HCT116 (cell line): ENCODE results near the gene CHD8. TPM values are rescaled to one million over a fixed set of nuclear protein-coding genes. Genes with fewer than 3 reads are reported as not detected.

Experiments used
- ATAC-seq: fragments of 200-7000 bp; cut with Tn5 transposase; 2 replicates; pipeline ENCODE4 v1.9.1; 2020; ENCODE audit warnings: mild to moderate bottlenecking, moderate library complexity
- BruUV-seq: library from RNA; stranded (reverse); fragments of 400-500 nt; replicated peaks from 2 replicates; lab custom pipeline; 2021; lab: Mats Ljungman, UMichigan
- CTCF ChIA-PET: fragments of 300-600 bp; sonication (Branson Sonifier 250); formaldehyde crosslinking; loops from one replicate; lab custom pipeline; 2021; ENCODE audit warnings: antibody characterized with exemption; lab: Charles Lee
- POLR2A ChIA-PET: fragments of 300-600, 350-600 bp; sonication (Branson Sonifier 250); formaldehyde crosslinking; loops from one replicate; lab custom pipeline; 2021; ENCODE audit warnings: antibody characterized with exemption; lab: Charles Lee
- RAD21 ChIA-PET, 2 experiments: fragments of 300-600 bp; sonication (Branson Sonifier 250); formaldehyde crosslinking; loops; one replicate each; lab custom pipeline; 2023; ENCODE audit warnings: low total read pairs in 2 of 2; ENCODE audit not compliant: uncharacterized antibody in 2 of 2, unreplicated experiment in 2 of 2, low non-redundant PET in 1 of 2; lab: Charles Lee
- DNase-seq: peaks from one replicate; pipeline ENCODE4 v3.0.0-alpha.2; 2010; ENCODE audit warnings: low read depth, low spot score
- H2AFZ ChIP-seq: fragments of 200-600 bp; shearing (Covaris generic), sonication (generic); 2 replicates; pipeline ENCODE4 v1.6.1; 2017; ENCODE audit warnings: low read depth, mixed run types, mixed read lengths, antibody characterized with exemption, low read length; ENCODE audit not compliant: poor library complexity, severe bottlenecking
- H3K27ac ChIP-seq: 2 replicates; pipeline ENCODE4 v1.5.1; 2012; ENCODE audit warnings: low read depth, low read length
- H3K27me3 ChIP-seq: fragments of 200-600 bp; sonication (generic); 2 replicates; pipeline ENCODE4 v1.6.1; 2016; ENCODE audit warnings: mixed run types, low read length, mixed read lengths; ENCODE audit not compliant: insufficient read depth
- H3K36me3 ChIP-seq, 2 experiments: fragments of 200-500 bp in 1 of 2; fragments of 200-600 bp in 1 of 2; sonication (Bioruptor generic) in 1 of 2; sonication (generic) in 1 of 2; 2 replicates each; pipeline versions ENCODE4 v1.5.1 to v1.6.1; 2014 to 2016; ENCODE audit warnings: low read length in 2 of 2, inconsistent platforms in 1 of 2, mixed read lengths in 1 of 2, mixed run types in 1 of 2; ENCODE audit not compliant: insufficient read depth in 2 of 2, control insufficient read depth in 1 of 2
- H3K4me1 ChIP-seq, 2 experiments: fragments of 200-600 bp in 1 of 2; sonication (generic) in 1 of 2; 2 replicates each; pipeline versions ENCODE4 v1.5.1 to v1.6.1; 2012 to 2017; ENCODE audit warnings: low read length in 2 of 2, inconsistent platforms in 1 of 2, mild to moderate bottlenecking in 1 of 2, mixed read lengths in 1 of 2, mixed run types in 1 of 2, moderate library complexity in 1 of 2; ENCODE audit not compliant: insufficient read depth in 2 of 2, control insufficient read depth in 1 of 2
- H3K4me2 ChIP-seq: fragments of 200-600 bp; sonication (generic); 2 replicates; pipeline ENCODE4 v1.6.1; 2017; ENCODE audit warnings: mixed run types, low read length, mixed read lengths
- H3K4me3 ChIP-seq, 2 experiments: fragments of 200-600 bp in 1 of 2; sonication (generic) in 1 of 2; replicated peaks in 1 of 2; 2 replicates each; pipeline ENCODE4 v1.5.1; 2011 to 2016; ENCODE audit warnings: low read length in 2 of 2, control low read depth in 1 of 2, low read depth in 1 of 2, mild to moderate bottlenecking in 1 of 2, mixed read lengths in 1 of 2, mixed run types in 1 of 2
- H3K79me2 ChIP-seq: fragments of 200-600 bp; sonication (generic); 2 replicates; pipeline ENCODE4 v1.6.1; 2017; ENCODE audit warnings: mild to moderate bottlenecking, mixed run types, low read length, moderate library complexity, mixed read lengths; ENCODE audit not compliant: insufficient read depth
- H3K9ac ChIP-seq: fragments of 200-600 bp; sonication (generic); 2 replicates; pipeline ENCODE4 v1.6.1; 2016; ENCODE audit warnings: low read length, mixed read lengths
- H3K9me2 ChIP-seq: fragments of 200-600 bp; sonication (generic), shearing (Covaris generic); 2 replicates; pipeline ENCODE4 v1.6.1; 2017; ENCODE audit warnings: mixed run types, mild to moderate bottlenecking, moderate library complexity; ENCODE audit not compliant: insufficient read depth
- H3K9me3 ChIP-seq, 2 experiments: fragments of 200-500 bp in 1 of 2; fragments of 200-600 bp in 1 of 2; sonication (Bioruptor generic) in 1 of 2; sonication (generic) in 1 of 2; 2 replicates each; pipeline ENCODE4 v1.6.1; 2014 to 2017; ENCODE audit warnings: low read length in 2 of 2, mixed read lengths in 2 of 2, inconsistent platforms in 1 of 2, low read depth in 1 of 2, mild to moderate bottlenecking in 1 of 2, mixed run types in 1 of 2, moderate library complexity in 1 of 2; ENCODE audit not compliant: control insufficient read depth in 1 of 2, insufficient read depth in 1 of 2
- H4K20me1 ChIP-seq: fragments of 200-600 bp; sonication (generic), shearing (Covaris generic); 2 replicates; pipeline ENCODE4 v1.6.1; 2017; ENCODE audit warnings: mixed run types, mild to moderate bottlenecking, moderate library complexity; ENCODE audit not compliant: insufficient read depth
- ELF1 ChIP-seq: IDR thresholded peaks from 2 replicates; pipeline ENCODE4 v1.6.1; 2012; ENCODE audit warnings: low read depth, borderline replicate concordance
- FOSL1 ChIP-seq: IDR thresholded peaks from 2 replicates; pipeline ENCODE4 v1.6.1; 2012; ENCODE audit warnings: low read depth
- RAD21 ChIP-seq: IDR thresholded peaks from 2 replicates; pipeline ENCODE4 v1.6.1; 2012; ENCODE audit warnings: low read depth, mild to moderate bottlenecking
- SIN3A ChIP-seq: IDR thresholded peaks from 2 replicates; pipeline ENCODE4 v1.6.1; 2012; ENCODE audit warnings: low read depth
- SP1 ChIP-seq: IDR thresholded peaks from 2 replicates; pipeline ENCODE4 v1.6.1; 2012; ENCODE audit warnings: low read depth
- YY1 ChIP-seq: IDR thresholded peaks from 2 replicates; pipeline ENCODE4 v1.6.1; 2011; ENCODE audit warnings: low read length, low read depth, moderate library complexity, mild to moderate bottlenecking; ENCODE audit not compliant: insufficient replicate concordance; ENCODE audit errors: extremely low read depth
- ZFX ChIP-seq: fragments of 450-650 bp; IDR thresholded peaks from 2 replicates; pipeline ENCODE4 v1.6.1; 2017
- ZNF274 ChIP-seq: fragments of 200-500 bp; sonication (Bioruptor generic); IDR thresholded peaks from 2 replicates; pipeline ENCODE4 v1.6.1; 2014; ENCODE audit warnings: mild to moderate bottlenecking, low read depth, low read length, inconsistent platforms
- intact Hi-C: fragments of 100-400 bp; cut with micrococcal nuclease; formaldehyde crosslinking; loops from 2 replicates; pipeline ENCODE4 v1.10.0; 2022
- total RNA-seq: library from RNA; stranded (reverse); gene quantifications from one replicate; pipeline ENCODE4 v1.2.1, GENCODE V29; 2021; ENCODE audit not compliant: unreplicated experiment
- TF ChIP-seq, protein P1 (sequence below): IDR thresholded peaks from 2 replicates; pipeline ENCODE4 v1.6.1; 2011; ENCODE audit warnings: mild to moderate bottlenecking, low read length, moderate library complexity; ENCODE audit not compliant: insufficient replicate concordance; ENCODE audit errors: extremely low read depth
- TF ChIP-seq, protein P2 (sequence below): IDR thresholded peaks from 2 replicates; pipeline ENCODE4 v1.6.1; 2012
- TF ChIP-seq, protein P3 (sequence below), 3 experiments: fragments of 200-600 bp in 1 of 3; sonication (generic) in 1 of 3; IDR thresholded peaks in 2 of 3; conservative IDR thresholded peaks in 1 of 3; 2 replicates each; pipeline ENCODE4 v1.5.1; 2012 to 2017; ENCODE audit warnings: low read depth in 2 of 3, low read length in 2 of 3, antibody characterized with exemption in 1 of 3, borderline replicate concordance in 1 of 3, control low read depth in 1 of 3, mild to moderate bottlenecking in 1 of 3, mixed read lengths in 1 of 3, mixed run types in 1 of 3, moderate library complexity in 1 of 3; ENCODE audit not compliant: insufficient read depth in 1 of 3
- TF ChIP-seq, protein P4 (sequence below): IDR thresholded peaks from 2 replicates; pipeline ENCODE4 v1.6.1; 2012; ENCODE audit warnings: low read depth
- TF ChIP-seq, protein P5 (sequence below): IDR thresholded peaks from 2 replicates; pipeline ENCODE4 v1.6.1; 2012

Gene CHD8
- total RNA-seq, 1 experiment from 2014 or later: 46.8 TPM

DNA sequence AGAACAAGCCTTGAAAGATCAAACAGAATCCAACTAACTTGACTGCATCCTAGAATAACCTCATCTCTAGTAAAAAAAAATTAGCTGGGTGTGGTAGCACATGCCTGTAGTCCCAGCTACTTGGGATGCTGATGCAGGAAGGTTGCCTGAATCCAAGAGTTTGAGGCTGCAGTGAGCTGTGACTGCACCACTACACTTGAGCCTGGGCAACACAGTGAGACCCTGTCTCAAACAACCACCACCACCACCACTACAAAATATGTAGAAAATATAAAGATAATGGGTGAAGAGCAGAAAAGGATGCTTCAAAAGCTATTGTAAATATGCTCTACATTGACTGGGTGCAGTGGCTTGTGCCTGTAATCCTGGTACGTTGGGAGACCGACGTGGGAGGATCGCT, 99.4 kb downstream of the CHD8 start:
- Histone ChIP-seq H3K27ac (no peak overlapping the region), H3K27me3 (no peaks in the 10 kb centered on the region), H3K9ac (no peak overlapping the region), H3K9me3 (no peaks in the 10 kb centered on the region), H3K4me2 (no peak overlapping the region), H2AFZ (no peak overlapping the region), H3K36me3 (peaks cover 76% of the 10 kb centered on the region in 2 experiments), H3K9me2 (no peaks in the 10 kb centered on the region), H3K4me3 (no peak overlapping the region), H3K79me2 (no peaks in the 10 kb centered on the region; the same call in 1 of the 2 replicates), H4K20me1 (no peaks in the 10 kb centered on the region), H3K4me1 (no peaks in the 10 kb centered on the region)
- intact Hi-C loops: no loop called here
- no peak for ATAC-seq
- RAD21 ChIA-PET: no interaction called here
- no TSS peak for BruUV-seq
- TF ChIP-seq ELF1 (no peak), SP1 (no peak), FOSL1 (no peak)
- TF ChIP-seq, protein P1, sequence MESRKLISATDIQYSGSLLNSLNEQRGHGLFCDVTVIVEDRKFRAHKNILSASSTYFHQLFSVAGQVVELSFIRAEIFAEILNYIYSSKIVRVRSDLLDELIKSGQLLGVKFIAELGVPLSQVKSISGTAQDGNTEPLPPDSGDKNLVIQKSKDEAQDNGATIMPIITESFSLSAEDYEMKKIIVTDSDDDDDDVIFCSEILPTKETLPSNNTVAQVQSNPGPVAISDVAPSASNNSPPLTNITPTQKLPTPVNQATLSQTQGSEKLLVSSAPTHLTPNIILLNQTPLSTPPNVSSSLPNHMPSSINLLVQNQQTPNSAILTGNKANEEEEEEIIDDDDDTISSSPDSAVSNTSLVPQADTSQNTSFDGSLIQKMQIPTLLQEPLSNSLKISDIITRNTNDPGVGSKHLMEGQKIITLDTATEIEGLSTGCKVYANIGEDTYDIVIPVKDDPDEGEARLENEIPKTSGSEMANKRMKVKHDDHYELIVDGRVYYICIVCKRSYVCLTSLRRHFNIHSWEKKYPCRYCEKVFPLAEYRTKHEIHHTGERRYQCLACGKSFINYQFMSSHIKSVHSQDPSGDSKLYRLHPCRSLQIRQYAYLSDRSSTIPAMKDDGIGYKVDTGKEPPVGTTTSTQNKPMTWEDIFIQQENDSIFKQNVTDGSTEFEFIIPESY: no peak
- TF ChIP-seq, protein P2, sequence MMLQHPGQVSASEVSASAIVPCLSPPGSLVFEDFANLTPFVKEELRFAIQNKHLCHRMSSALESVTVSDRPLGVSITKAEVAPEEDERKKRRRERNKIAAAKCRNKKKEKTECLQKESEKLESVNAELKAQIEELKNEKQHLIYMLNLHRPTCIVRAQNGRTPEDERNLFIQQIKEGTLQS: no peak
- CTCF ChIA-PET: no interaction called here
- DNase-seq: no peak
- POLR2A ChIA-PET: no interaction called here

DNA sequence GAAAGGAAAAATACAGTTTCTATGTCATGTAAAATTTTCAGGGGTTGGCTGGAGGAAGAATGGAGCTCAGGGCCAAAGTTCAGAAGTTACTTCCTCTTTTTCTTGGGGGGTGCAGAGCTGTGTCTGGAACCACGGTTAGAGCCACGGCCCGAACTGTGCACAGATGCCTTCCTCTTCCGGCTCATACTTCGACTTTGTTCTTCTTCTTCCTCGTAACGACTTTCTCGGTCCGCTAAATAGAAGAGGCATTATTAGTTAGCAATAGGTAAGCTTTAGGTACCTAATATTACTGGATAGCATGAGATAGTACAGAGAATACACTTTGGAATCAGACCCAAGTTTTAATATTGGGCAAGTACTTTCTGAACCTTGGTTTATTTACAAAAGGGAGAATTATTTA, 103.3 kb downstream of the CHD8 start:
- no peak overlapping the region for H3K9ac ChIP-seq
- intact Hi-C loops: no loop called here
- H3K27me3 ChIP-seq: no peaks in the 10 kb centered on the region
- no peaks in the 10 kb centered on the region for H3K9me2 ChIP-seq
- H3K79me2 ChIP-seq: no peaks in the 10 kb centered on the region
- no peak overlapping the region for H3K4me2 ChIP-seq
- RAD21 ChIA-PET: no interaction called here
- ATAC-seq (no peak), DNase-seq (no peak)
- no TSS peak for BruUV-seq
- CTCF ChIA-PET: no interaction called here
- no peak overlapping the region for H3K4me3 ChIP-seq
- H3K9me3 ChIP-seq: no peaks in the 10 kb centered on the region
- H3K4me1 ChIP-seq: no peaks in the 10 kb centered on the region
- H2AFZ ChIP-seq: no peak overlapping the region
- POLR2A ChIA-PET: no interaction called here
- H3K36me3 ChIP-seq: peaks cover 51 to 52% of the 10 kb centered on the region in 2 experiments
- peaks cover 3% of the 10 kb centered on the region; the same call in 1 of the 2 replicates for H4K20me1 ChIP-seq
- H3K27ac ChIP-seq: no peak overlapping the region
- no peak for TF ChIP-seq SP1
- TF ChIP-seq, protein P3, sequence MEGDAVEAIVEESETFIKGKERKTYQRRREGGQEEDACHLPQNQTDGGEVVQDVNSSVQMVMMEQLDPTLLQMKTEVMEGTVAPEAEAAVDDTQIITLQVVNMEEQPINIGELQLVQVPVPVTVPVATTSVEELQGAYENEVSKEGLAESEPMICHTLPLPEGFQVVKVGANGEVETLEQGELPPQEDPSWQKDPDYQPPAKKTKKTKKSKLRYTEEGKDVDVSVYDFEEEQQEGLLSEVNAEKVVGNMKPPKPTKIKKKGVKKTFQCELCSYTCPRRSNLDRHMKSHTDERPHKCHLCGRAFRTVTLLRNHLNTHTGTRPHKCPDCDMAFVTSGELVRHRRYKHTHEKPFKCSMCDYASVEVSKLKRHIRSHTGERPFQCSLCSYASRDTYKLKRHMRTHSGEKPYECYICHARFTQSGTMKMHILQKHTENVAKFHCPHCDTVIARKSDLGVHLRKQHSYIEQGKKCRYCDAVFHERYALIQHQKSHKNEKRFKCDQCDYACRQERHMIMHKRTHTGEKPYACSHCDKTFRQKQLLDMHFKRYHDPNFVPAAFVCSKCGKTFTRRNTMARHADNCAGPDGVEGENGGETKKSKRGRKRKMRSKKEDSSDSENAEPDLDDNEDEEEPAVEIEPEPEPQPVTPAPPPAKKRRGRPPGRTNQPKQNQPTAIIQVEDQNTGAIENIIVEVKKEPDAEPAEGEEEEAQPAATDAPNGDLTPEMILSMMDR (IDR thresholded peaks at IDR 0.05 in 2 of 3, conservative IDR thresholded peaks at IDR 0.05 in 1 of 3; ENCODE audit: borderline replicate concordance in 1 of 3, insufficient read depth in 1 of 3, low read depth in 2 of 3, low read length in 2 of 3): no peak
- no peak for TF ChIP-seq RAD21
- TF ChIP-seq YY1: no peak
- TF ChIP-seq, protein P4, sequence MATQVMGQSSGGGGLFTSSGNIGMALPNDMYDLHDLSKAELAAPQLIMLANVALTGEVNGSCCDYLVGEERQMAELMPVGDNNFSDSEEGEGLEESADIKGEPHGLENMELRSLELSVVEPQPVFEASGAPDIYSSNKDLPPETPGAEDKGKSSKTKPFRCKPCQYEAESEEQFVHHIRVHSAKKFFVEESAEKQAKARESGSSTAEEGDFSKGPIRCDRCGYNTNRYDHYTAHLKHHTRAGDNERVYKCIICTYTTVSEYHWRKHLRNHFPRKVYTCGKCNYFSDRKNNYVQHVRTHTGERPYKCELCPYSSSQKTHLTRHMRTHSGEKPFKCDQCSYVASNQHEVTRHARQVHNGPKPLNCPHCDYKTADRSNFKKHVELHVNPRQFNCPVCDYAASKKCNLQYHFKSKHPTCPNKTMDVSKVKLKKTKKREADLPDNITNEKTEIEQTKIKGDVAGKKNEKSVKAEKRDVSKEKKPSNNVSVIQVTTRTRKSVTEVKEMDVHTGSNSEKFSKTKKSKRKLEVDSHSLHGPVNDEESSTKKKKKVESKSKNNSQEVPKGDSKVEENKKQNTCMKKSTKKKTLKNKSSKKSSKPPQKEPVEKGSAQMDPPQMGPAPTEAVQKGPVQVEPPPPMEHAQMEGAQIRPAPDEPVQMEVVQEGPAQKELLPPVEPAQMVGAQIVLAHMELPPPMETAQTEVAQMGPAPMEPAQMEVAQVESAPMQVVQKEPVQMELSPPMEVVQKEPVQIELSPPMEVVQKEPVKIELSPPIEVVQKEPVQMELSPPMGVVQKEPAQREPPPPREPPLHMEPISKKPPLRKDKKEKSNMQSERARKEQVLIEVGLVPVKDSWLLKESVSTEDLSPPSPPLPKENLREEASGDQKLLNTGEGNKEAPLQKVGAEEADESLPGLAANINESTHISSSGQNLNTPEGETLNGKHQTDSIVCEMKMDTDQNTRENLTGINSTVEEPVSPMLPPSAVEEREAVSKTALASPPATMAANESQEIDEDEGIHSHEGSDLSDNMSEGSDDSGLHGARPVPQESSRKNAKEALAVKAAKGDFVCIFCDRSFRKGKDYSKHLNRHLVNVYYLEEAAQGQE: no peak
- no peak for TF ChIP-seq ZNF274
- TF ChIP-seq, protein P5, sequence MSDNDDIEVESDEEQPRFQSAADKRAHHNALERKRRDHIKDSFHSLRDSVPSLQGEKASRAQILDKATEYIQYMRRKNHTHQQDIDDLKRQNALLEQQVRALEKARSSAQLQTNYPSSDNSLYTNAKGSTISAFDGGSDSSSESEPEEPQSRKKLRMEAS: no peak
- no peak for TF ChIP-seq SIN3A
- TF ChIP-seq ZFX: no peak
